ENCODE measurements around the gene MYNN.

GRCh38 chr3:169777822-169778221 is 4.6 kb downstream of the MYNN start:
- no peak for TF ChIP-seq CTCF (IDR thresholded peaks at IDR 0.05 in 4 of 5, conservative IDR thresholded peaks at IDR 0.05 in 1 of 5)
- no peak for TF ChIP-seq POLR2A (IDR thresholded peaks at IDR 0.05)
